CD4-positive, alpha-beta memory T cell (primary cell): ENCODE results near the gene NTNG1. TPM values are rescaled to one million over a fixed set of nuclear protein-coding genes. Genes with fewer than 3 reads are reported as not detected.

ENCODE experiments used
- CTCF ChIA-PET: fragments of 350-600 bp; sonication (Branson Sonifier 250); formaldehyde crosslinking; loops from one replicate; lab custom pipeline; 2021; ENCODE audit warnings: inconsistent platforms; ENCODE audit not compliant: partially characterized antibody; lab: Charles Lee
- POLR2A ChIA-PET: fragments of 350-600 bp; sonication (Branson Sonifier 250); formaldehyde crosslinking; loops from one replicate; lab custom pipeline; 2021; ENCODE audit not compliant: partially characterized antibody; lab: Charles Lee
- DNase-seq, 5 donors: peaks; one replicate each; pipeline versions ENCODE4 v3.0.0 to v3.0.0-alpha.2; 2020 to 2022; ENCODE audit warnings: mixed read lengths in 1 of 5
- H3K27ac ChIP-seq: one replicate; pipeline ENCODE4 v1.7.0; 2013; ENCODE audit warnings: low read depth, low read length
- H3K27me3 ChIP-seq: 2 replicates; pipeline ENCODE4 v1.7.0; 2013; ENCODE audit warnings: mild to moderate bottlenecking, low read length, moderate library complexity; ENCODE audit not compliant: insufficient read depth
- H3K36me3 ChIP-seq: 2 replicates; pipeline ENCODE4 v1.7.0; 2013; ENCODE audit warnings: mild to moderate bottlenecking, low read length, moderate library complexity; ENCODE audit not compliant: insufficient read depth
- H3K4me1 ChIP-seq: 2 replicates; pipeline ENCODE4 v1.7.0; 2013; ENCODE audit warnings: mild to moderate bottlenecking, low read length, moderate library complexity; ENCODE audit not compliant: insufficient read depth
- H3K4me3 ChIP-seq, 2 donors: one replicate each; pipeline ENCODE4 v1.7.0; 2013; ENCODE audit warnings: low read length in 2 of 2, mild to moderate bottlenecking in 1 of 2
- H3K9me3 ChIP-seq, 2 donors: one replicate each; pipeline ENCODE4 v1.7.0; 2013; ENCODE audit warnings: low read length in 2 of 2, control low read depth in 1 of 2; ENCODE audit not compliant: control insufficient read depth in 1 of 2
- H3K27ac Mint-ChIP-seq, 7 donors: one replicate each; pipeline ENCODE4 v1.8.0; 2020 to 2021; ENCODE audit warnings: mixed read lengths in 7 of 7, mild to moderate bottlenecking in 6 of 7, inconsistent platforms in 3 of 7, moderate library complexity in 3 of 7
- H3K27me3 Mint-ChIP-seq, 2 donors: one replicate each; pipeline ENCODE4 v1.8.0; 2020 to 2021; ENCODE audit warnings: mixed read lengths in 2 of 2
- H3K36me3 Mint-ChIP-seq, 2 donors: one replicate each; pipeline ENCODE4 v1.8.0; 2020 to 2021; ENCODE audit warnings: mixed read lengths in 2 of 2, inconsistent platforms in 1 of 2, mild to moderate bottlenecking in 1 of 2
- H3K4me1 Mint-ChIP-seq, 4 donors: one replicate each; pipeline ENCODE4 v1.8.0; 2020 to 2021; ENCODE audit warnings: mixed read lengths in 4 of 4, mild to moderate bottlenecking in 1 of 4
- H3K4me3 Mint-ChIP-seq, 8 donors: one replicate each; pipeline ENCODE4 v1.8.0; 2020 to 2021; ENCODE audit warnings: mixed read lengths in 8 of 8, mild to moderate bottlenecking in 7 of 8, moderate library complexity in 6 of 8, inconsistent platforms in 3 of 8
- H3K9me3 Mint-ChIP-seq, 8 donors: one replicate each; pipeline ENCODE4 v1.8.0; 2020 to 2021; ENCODE audit warnings: mixed read lengths in 8 of 8, mild to moderate bottlenecking in 5 of 8, inconsistent platforms in 3 of 8, moderate library complexity in 1 of 8
- intact Hi-C: fragments of 100-400 bp; cut with micrococcal nuclease; formaldehyde crosslinking; loops from one replicate; pipeline ENCODE4 v1.15.1; 2023
- polyA plus RNA-seq, 2 donors: library from polyadenylated mRNA; unstranded; fragments of 300-500 nt; fragmentation: Illumina TruSeq; gene quantifications; one replicate each; pipeline ENCODE4 v1.2.3, GENCODE V29; 2021
- total RNA-seq, 2 experiments: library from RNA; stranded (reverse); gene quantifications; one replicate each; pipeline ENCODE4 v1.2.3, GENCODE V29; 2021

Gene NTNG1
- total and polyA plus RNA-seq, 4 experiments from 2014 or later: not detected

- intact Hi-C loops: no loop called here
Observed at GRCh38 chr1:107526524-107527198, 385.8 kb downstream of the NTNG1 start.

GRCh38 chr1:107529511-107530149 lies 388.8 kb downstream of the NTNG1 start:
- Histone ChIP-seq H3K4me1 (no peaks in the 10 kb centered on the region), H3K36me3 (no peaks in the 10 kb centered on the region), H3K4me3 (no peak overlapping the region), H3K27ac (no peak overlapping the region), H3K9me3 (no peaks in the 10 kb centered on the region), H3K27me3 (no peaks in the 10 kb centered on the region)
- Mint-ChIP-seq H3K4me1 (no peaks in the 10 kb centered on the region), H3K27me3 (peaks cover 6 to 9% of the 10 kb centered on the region in 2 donors), H3K36me3 (no peaks in the 10 kb centered on the region), H3K4me3 (no peak overlapping the region), H3K27ac (no peak overlapping the region), H3K9me3 (no peaks in the 10 kb centered on the region)
- ChIA-PET CTCF (interaction anchor here (0.9 to 1.6 kb wide), 3 partner anchors 9 to 17 kb away, joined by 3 to 6 read pairs (median 3); no protein-coding TSS in a partner anchor), POLR2A (no interaction called here)
- DNase-seq: peak in 1 of 5 donors; percentile 0
- intact Hi-C loops: no loop called here

More at GRCh38 chr1:107526524-107527198, 385.8 kb downstream of the NTNG1 start:
- POLR2A ChIA-PET: no interaction called here
- Mint-ChIP-seq H3K4me1 (no peaks in the 10 kb centered on the region), H3K36me3 (no peaks in the 10 kb centered on the region), H3K4me3 (no peak overlapping the region), H3K27ac (no peak overlapping the region), H3K27me3 (peaks cover 5 to 9% of the 10 kb centered on the region in 2 donors), H3K9me3 (no peaks in the 10 kb centered on the region)
- Histone ChIP-seq H3K4me3 (no peak overlapping the region), H3K27me3 (no peaks in the 10 kb centered on the region), H3K9me3 (no peaks in the 10 kb centered on the region), H3K27ac (no peak overlapping the region), H3K4me1 (no peaks in the 10 kb centered on the region), H3K36me3 (no peaks in the 10 kb centered on the region)
- CTCF ChIA-PET: no interaction called here
- no peak for DNase-seq

- CTCF ChIA-PET: no interaction called here
- no peak for DNase-seq
- Mint-ChIP-seq H3K4me3 (no peak overlapping the region), H3K27me3 (peaks cover 8 to 11% of the 10 kb centered on the region in 2 donors), H3K27ac (no peak overlapping the region), H3K36me3 (no peaks in the 10 kb centered on the region), H3K4me1 (no peaks in the 10 kb centered on the region), H3K9me3 (no peaks in the 10 kb centered on the region)
- H3K4me1 ChIP-seq: no peaks in the 10 kb centered on the region
- intact Hi-C loops: no loop called here
- POLR2A ChIA-PET: no interaction called here
- no peaks in the 10 kb centered on the region for H3K36me3 ChIP-seq
- H3K9me3 ChIP-seq: no peaks in the 10 kb centered on the region
- no peaks in the 10 kb centered on the region for H3K27me3 ChIP-seq
- no peak overlapping the region for H3K4me3 ChIP-seq
- H3K27ac ChIP-seq: no peak overlapping the region
Observed at GRCh38 chr1:107530543-107530942, 389.7 kb downstream of the NTNG1 start.

- no peak for DNase-seq
- no peak overlapping the region for H3K4me3 ChIP-seq
- no peaks in the 10 kb centered on the region for H3K4me1 Mint-ChIP-seq
- no peaks in the 10 kb centered on the region for H3K36me3 Mint-ChIP-seq
- no peak overlapping the region for H3K27ac ChIP-seq
- no peaks in the 10 kb centered on the region for H3K9me3 ChIP-seq
- H3K27ac Mint-ChIP-seq: no peak overlapping the region
- ChIA-PET CTCF (no interaction called here), POLR2A (no interaction called here)
- no peak overlapping the region for H3K4me3 Mint-ChIP-seq
- H3K4me1 ChIP-seq: no peaks in the 10 kb centered on the region
- H3K9me3 Mint-ChIP-seq: no peaks in the 10 kb centered on the region
- H3K36me3 ChIP-seq: no peaks in the 10 kb centered on the region
- H3K27me3 ChIP-seq: no peaks in the 10 kb centered on the region
- intact Hi-C loops: no loop called here
- H3K27me3 Mint-ChIP-seq: peaks cover 8 to 11% of the 10 kb centered on the region in 2 donors
Observed at GRCh38 chr1:107531065-107531908, 390.4 kb downstream of the NTNG1 start.

- peak in 1 of 5 donors; percentile 31 for DNase-seq
- Histone ChIP-seq H3K9me3 (no peaks in the 10 kb centered on the region), H3K27ac (no peak overlapping the region), H3K4me3 (no peak overlapping the region), H3K36me3 (no peaks in the 10 kb centered on the region), H3K27me3 (no peaks in the 10 kb centered on the region), H3K4me1 (no peaks in the 10 kb centered on the region)
- H3K27me3 Mint-ChIP-seq: peaks cover 8 to 11% of the 10 kb centered on the region in 2 donors
- no peak overlapping the region for H3K27ac Mint-ChIP-seq
- intact Hi-C loops: no loop called here
- H3K4me1 Mint-ChIP-seq: no peaks in the 10 kb centered on the region
- POLR2A ChIA-PET: no interaction called here
- CTCF ChIA-PET: no interaction called here
- no peak overlapping the region for H3K4me3 Mint-ChIP-seq
- no peaks in the 10 kb centered on the region for H3K36me3 Mint-ChIP-seq
- H3K9me3 Mint-ChIP-seq: no peaks in the 10 kb centered on the region
Observed at GRCh38 chr1:107532318-107532717, 391.5 kb downstream of the NTNG1 start.

Other genes starting within 250 kb of the NTNG1 start
- 10 to 100 TPM; 20.8 to 20.9 TPM for gene PRMT6, start 84.4 kb upstream of the NTNG1 start, total RNA-seq
- gene PRMT6, start 84.4 kb upstream of the NTNG1 start, polyA plus RNA-seq: 10 to 100 TPM; 14.1 to 16.4 TPM